Thyroid gland (tissue), 4 donors: ENCODE results near the gene CYP11A1. TPM values are rescaled to one million over a fixed set of nuclear protein-coding genes. Genes with fewer than 3 reads are reported as not detected.

Experiments used
- DNase-seq, 2 donors: peaks; one replicate each; pipeline ENCODE4 v3.0.0-alpha.2; 2019
- H3K27ac ChIP-seq, 3 donors: fragments of 200-600 bp; sonication (generic); 1 replicate in 2 of 3; 2 replicates in 1 of 3; pipeline ENCODE4 v1.5.1; 2016 to 2019; ENCODE audit warnings: mild to moderate bottlenecking in 1 of 3, moderate library complexity in 1 of 3
- H3K27me3 ChIP-seq: fragments of 200-600 bp; sonication (generic); one replicate; pipeline ENCODE4 v1.5.1; 2019
- H3K36me3 ChIP-seq, 2 donors: fragments of 200-600 bp; sonication (generic); one replicate each; pipeline ENCODE4 v1.5.1; 2016 to 2019
- H3K4me1 ChIP-seq, 2 donors: fragments of 200-600 bp; sonication (generic); one replicate each; pipeline ENCODE4 v1.5.1; 2017 to 2019
- H3K4me3 ChIP-seq, 3 donors: fragments of 200-600 bp; sonication (generic); replicated peaks in 1 of 3; 1 replicate in 2 of 3; 2 replicates in 1 of 3; pipeline ENCODE4 v1.5.1; 2016; ENCODE audit warnings: mild to moderate bottlenecking in 1 of 3
- H3K9me3 ChIP-seq: fragments of 200-600 bp; sonication (generic); one replicate; pipeline ENCODE4 v1.5.1; 2017
- POLR2A ChIP-seq, 2 donors: fragments of 450-650 bp; IDR thresholded peaks; one replicate each; pipeline ENCODE4 v1.6.1; 2017; ENCODE audit warnings: antibody characterized with exemption in 2 of 2, mild to moderate bottlenecking in 2 of 2, moderate library complexity in 1 of 2
- WGBS, 2 donors: methylation state at CpG; one replicate each; pipeline ENCODE4 v1.1.5; 2017; 5-methylcytosine and 5-hydroxymethylcytosine counted together
- intact Hi-C: fragments of 100-400 bp; cut with DNase I; formaldehyde crosslinking; loops from one replicate; pipeline ENCODE4 v1.15.1; 2023
- total RNA-seq, 4 donors: library from RNA; depleted of rRNA; stranded (reverse); fragments of >200 nt; gene quantifications; one replicate each; pipeline ENCODE4 v1.2.3, GENCODE V29; 2016
- TF ChIP-seq, protein P1 (sequence below), 6 experiments: fragments of 200-600 bp in 3 of 6; fragments of 450-650 bp in 3 of 6; sonication (generic) in 3 of 6; IDR thresholded peaks; one replicate each; pipeline ENCODE4 v1.5.1; 2016 to 2019; ENCODE audit warnings: antibody characterized with exemption in 6 of 6, mild to moderate bottlenecking in 2 of 6, inconsistent platforms in 1 of 6, moderate library complexity in 1 of 6

Gene CYP11A1
- total RNA-seq: 1 to 10 TPM in 1 of 4 donors, under 1 TPM in 2, not detected in 1; 0.54 to 1.2 (median 0.56) TPM

GRCh38 chr15:74367296-74367854 lies at the start of gene CYP11A1:
Gene CYP11A1 (minus strand): TSS chr15:74367646. CDS start chr15:74367585, 61 bp downstream.
- peaks cover 8 to 12% of the 10 kb centered on the region in 2 donors for H3K4me1 ChIP-seq
- intact Hi-C loops: no loop called here
- no peak within 1 kb of the TSS for H3K27ac ChIP-seq
- H3K36me3 ChIP-seq: no peaks in the 10 kb centered on the region
- no peak within 1 kb of the TSS for H3K4me3 ChIP-seq
- H3K9me3 ChIP-seq: no peaks in the 10 kb centered on the region
- DNase-seq: no peak
- WGBS, 2 donors: 87 to 92% methylated on average over 10 of the region's 12 CpGs
- TF ChIP-seq, protein P1, sequence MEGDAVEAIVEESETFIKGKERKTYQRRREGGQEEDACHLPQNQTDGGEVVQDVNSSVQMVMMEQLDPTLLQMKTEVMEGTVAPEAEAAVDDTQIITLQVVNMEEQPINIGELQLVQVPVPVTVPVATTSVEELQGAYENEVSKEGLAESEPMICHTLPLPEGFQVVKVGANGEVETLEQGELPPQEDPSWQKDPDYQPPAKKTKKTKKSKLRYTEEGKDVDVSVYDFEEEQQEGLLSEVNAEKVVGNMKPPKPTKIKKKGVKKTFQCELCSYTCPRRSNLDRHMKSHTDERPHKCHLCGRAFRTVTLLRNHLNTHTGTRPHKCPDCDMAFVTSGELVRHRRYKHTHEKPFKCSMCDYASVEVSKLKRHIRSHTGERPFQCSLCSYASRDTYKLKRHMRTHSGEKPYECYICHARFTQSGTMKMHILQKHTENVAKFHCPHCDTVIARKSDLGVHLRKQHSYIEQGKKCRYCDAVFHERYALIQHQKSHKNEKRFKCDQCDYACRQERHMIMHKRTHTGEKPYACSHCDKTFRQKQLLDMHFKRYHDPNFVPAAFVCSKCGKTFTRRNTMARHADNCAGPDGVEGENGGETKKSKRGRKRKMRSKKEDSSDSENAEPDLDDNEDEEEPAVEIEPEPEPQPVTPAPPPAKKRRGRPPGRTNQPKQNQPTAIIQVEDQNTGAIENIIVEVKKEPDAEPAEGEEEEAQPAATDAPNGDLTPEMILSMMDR (IDR thresholded peaks at IDR 0.05): no peak
- no peak for TF ChIP-seq POLR2A (IDR thresholded peaks at IDR 0.05)
- no peaks in the 10 kb centered on the region for H3K27me3 ChIP-seq

GRCh38 chr15:74417225-74417624 lies 49.8 kb upstream of the CYP11A1 start:
- H3K36me3 ChIP-seq: no peaks in the 10 kb centered on the region
- intact Hi-C loops: no loop called here
- no peak for DNase-seq
- H3K4me3 ChIP-seq: no peak overlapping the region
- TF ChIP-seq, protein P1 (IDR thresholded peaks at IDR 0.05): no peak
- no peak for TF ChIP-seq POLR2A (IDR thresholded peaks at IDR 0.05)
- H3K27me3 ChIP-seq: no peaks in the 10 kb centered on the region
- H3K27ac ChIP-seq: no peak overlapping the region
- WGBS, 2 donors: 77 to 95% methylated on average over 12 of the region's 13 CpGs
- H3K9me3 ChIP-seq: no peaks in the 10 kb centered on the region
- H3K4me1 ChIP-seq: no peaks in the 10 kb centered on the region

GRCh38 chr15:74415966-74416916 lies 48.8 kb upstream of the CYP11A1 start:
- WGBS, 2 donors: 85 to 86% methylated on average over 18 of the region's 19 CpGs
- TF ChIP-seq, protein P1 (IDR thresholded peaks at IDR 0.05): no peak
- no peak for TF ChIP-seq POLR2A (IDR thresholded peaks at IDR 0.05)
- H3K9me3 ChIP-seq: no peaks in the 10 kb centered on the region
- intact Hi-C loops: no loop called here
- H3K27ac ChIP-seq: no peak overlapping the region
- no peaks in the 10 kb centered on the region for H3K36me3 ChIP-seq
- no peak for DNase-seq
- no peaks in the 10 kb centered on the region for H3K27me3 ChIP-seq
- no peak overlapping the region for H3K4me3 ChIP-seq
- H3K4me1 ChIP-seq: no peaks in the 10 kb centered on the region

DNA sequence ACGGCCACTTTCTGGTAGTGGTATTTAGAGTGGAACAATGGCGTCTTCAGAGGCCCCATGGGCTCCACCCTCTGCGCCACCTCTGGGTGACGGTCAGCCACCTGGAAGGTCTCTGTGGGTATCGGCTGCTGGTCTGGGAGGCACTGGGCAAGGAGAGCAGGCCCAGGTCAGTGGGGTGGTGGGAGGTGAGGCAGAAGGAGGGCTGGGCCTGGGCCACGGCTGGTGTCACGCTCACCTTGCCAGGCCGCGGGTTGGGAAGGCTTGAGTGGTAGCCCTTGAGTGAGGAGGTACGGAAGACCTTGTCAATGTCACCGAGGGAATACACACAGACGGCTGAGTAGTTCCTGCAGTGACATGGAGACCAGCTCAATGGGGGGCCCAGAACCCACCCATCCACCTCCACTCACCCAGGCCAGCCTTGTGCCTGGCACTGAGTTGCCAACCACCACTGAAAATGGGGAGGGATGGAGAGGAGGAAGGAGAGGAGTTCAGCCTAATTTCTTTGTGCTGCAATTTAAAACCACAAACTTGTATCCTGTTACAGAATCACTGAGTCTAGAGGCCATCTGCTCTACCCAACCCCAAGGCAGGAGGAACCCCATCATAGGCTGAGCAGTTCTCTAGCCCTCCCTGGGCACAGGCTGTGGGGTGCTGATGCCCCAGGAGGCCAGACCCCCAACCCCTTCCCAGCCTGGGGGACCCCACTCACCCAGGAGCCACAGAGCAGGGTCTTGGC lies 47.3 kb upstream of the CYP11A1 start:
- no peak for DNase-seq
- H3K27ac ChIP-seq: no peak overlapping the region
- TF ChIP-seq, protein P1 (IDR thresholded peaks at IDR 0.05): no peak
- TF ChIP-seq POLR2A (IDR thresholded peaks at IDR 0.05): no peak
- no peaks in the 10 kb centered on the region for H3K27me3 ChIP-seq
- H3K4me3 ChIP-seq: no peak overlapping the region
- H3K9me3 ChIP-seq: no peaks in the 10 kb centered on the region
- WGBS, 2 donors: 91 to 92% methylated on average over 8 to 12 of the region's 12 CpGs
- intact Hi-C loops: no loop called here
- H3K4me1 ChIP-seq: no peaks in the 10 kb centered on the region
- no peaks in the 10 kb centered on the region for H3K36me3 ChIP-seq
